GM23338 (cell line): ENCODE results near the gene TENM4. TPM values are rescaled to one million over a fixed set of nuclear protein-coding genes. Genes with fewer than 3 reads are reported as not detected.

ENCODE experiments used
- ATAC-seq: fragments of 200-7000 bp; cut with Tn5 transposase; 3 replicates; pipeline ENCODE4 v1.9.1; 2020
- DNase-seq: peaks from one replicate; pipeline ENCODE4 v3.0.0-alpha.2; 2015; ENCODE audit warnings: low spot score
- H2AFZ ChIP-seq: fragments of 200-600 bp; sonication (generic); 2 replicates; pipeline ENCODE4 v1.8.0; 2016; ENCODE audit warnings: antibody characterized with exemption, mild to moderate bottlenecking, moderate library complexity
- H3F3A ChIP-seq: fragments of 200-600 bp; sonication (generic); replicated peaks from 2 replicates; pipeline ENCODE4 v1.8.0; 2017; ENCODE audit warnings: antibody characterized with exemption, mixed run types, low read depth
- H3K27ac ChIP-seq: fragments of 200-600 bp; sonication (generic); 2 replicates; pipeline ENCODE4 v1.6.1; 2016; ENCODE audit warnings: low read depth
- H3K27me3 ChIP-seq: fragments of 200-600 bp; sonication (generic); 2 replicates; pipeline ENCODE4 v1.8.0; 2016; ENCODE audit warnings: mild to moderate bottlenecking, mixed run types, moderate library complexity; ENCODE audit not compliant: insufficient read depth
- H3K36me3 ChIP-seq: fragments of 200-600 bp; sonication (generic); 2 replicates; pipeline ENCODE4 v1.8.0; 2016; ENCODE audit warnings: mild to moderate bottlenecking; ENCODE audit not compliant: insufficient read depth
- H3K4me1 ChIP-seq: fragments of 200-600 bp; sonication (generic); 2 replicates; pipeline ENCODE4 v1.8.0; 2016; ENCODE audit warnings: mild to moderate bottlenecking, moderate library complexity; ENCODE audit not compliant: insufficient read depth
- H3K4me2 ChIP-seq: fragments of 200-600 bp; sonication (generic); 2 replicates; pipeline ENCODE4 v1.7.1; 2017; ENCODE audit warnings: mixed run types
- H3K4me3 ChIP-seq: fragments of 200-600 bp; sonication (generic); 2 replicates; pipeline ENCODE4 v1.6.1; 2016; ENCODE audit warnings: mixed run types
- H3K79me2 ChIP-seq: fragments of 200-600 bp; sonication (generic); replicated peaks from 2 replicates; pipeline ENCODE4 v1.8.0; 2017; ENCODE audit warnings: mild to moderate bottlenecking; ENCODE audit not compliant: insufficient read depth
- H3K9me2 ChIP-seq: fragments of 200-600 bp; sonication (generic); 2 replicates; pipeline ENCODE4 v1.8.0; 2017; ENCODE audit not compliant: insufficient read depth
- H4K20me1 ChIP-seq: fragments of 200-600 bp; sonication (generic); replicated peaks from 2 replicates; pipeline ENCODE4 v1.8.0; 2017; ENCODE audit warnings: mild to moderate bottlenecking; ENCODE audit not compliant: insufficient read depth
- H3K27ac Mint-ChIP-seq: 2 replicates; pipeline ENCODE4 v1.8.0; 2020; ENCODE audit warnings: inconsistent platforms, mild to moderate bottlenecking, moderate library complexity, mixed read lengths
- H3K27me3 Mint-ChIP-seq: 3 replicates; pipeline ENCODE4 v1.8.0; 2022; ENCODE audit warnings: low read depth, mild to moderate bottlenecking, moderate library complexity, mixed read lengths, inconsistent platforms; ENCODE audit not compliant: insufficient read depth, poor library complexity
- H3K36me3 Mint-ChIP-seq: 3 replicates; pipeline ENCODE4 v1.8.0; 2021; ENCODE audit warnings: low read depth, mild to moderate bottlenecking, inconsistent platforms, moderate library complexity, mixed read lengths
- H3K4me1 Mint-ChIP-seq: 3 replicates; pipeline ENCODE4 v1.8.0; 2020; ENCODE audit warnings: mild to moderate bottlenecking, inconsistent platforms, mixed read lengths
- H3K4me3 Mint-ChIP-seq: 3 replicates; pipeline ENCODE4 v1.8.0; 2021; ENCODE audit warnings: moderate library complexity, mild to moderate bottlenecking, inconsistent platforms, mixed read lengths
- H3K9me3 Mint-ChIP-seq: 3 replicates; pipeline ENCODE4 v1.8.0; 2020; ENCODE audit warnings: moderate library complexity, mild to moderate bottlenecking, inconsistent platforms, mixed read lengths
- ETS1 ChIP-seq: IDR thresholded peaks from 2 replicates; pipeline ENCODE4 v1.6.1; 2016; ENCODE audit warnings: antibody characterized with exemption
- EZH2 ChIP-seq: fragments of 200-600 bp; sonication (generic); IDR thresholded peaks from one replicate; pipeline ENCODE4 v1.8.0; 2017; ENCODE audit warnings: antibody characterized with exemption, mild to moderate bottlenecking, low read depth; ENCODE audit not compliant: unreplicated experiment
- JUNB ChIP-seq: IDR thresholded peaks from one replicate; pipeline ENCODE4 v1.6.1; 2016; ENCODE audit warnings: antibody characterized with exemption; ENCODE audit not compliant: unreplicated experiment
- NANOG ChIP-seq: IDR thresholded peaks from 2 replicates; pipeline ENCODE4 v1.6.1; 2016; ENCODE audit warnings: antibody characterized with exemption, borderline replicate concordance
- POLR2AphosphoS5 ChIP-seq: IDR thresholded peaks from 2 replicates; pipeline ENCODE4 v1.6.1; 2016; ENCODE audit warnings: antibody characterized with exemption, low read depth
- ZNF114 ChIP-seq: fragments of 250-450 bp; sonication (Bioruptor Pico); IDR thresholded peaks from 2 replicates; pipeline ENCODE4 v1.5.0; 2020; ENCODE audit warnings: mild to moderate bottlenecking, moderate library complexity
- ZNF331 ChIP-seq: fragments of 250-450 bp; sonication (Bioruptor Pico); IDR thresholded peaks from 2 replicates; pipeline ENCODE4 v1.5.0; 2020; ENCODE audit warnings: low read depth, mild to moderate bottlenecking, moderate library complexity
- ZNF462 ChIP-seq: fragments of 250-450 bp; sonication (Bioruptor Pico); IDR thresholded peaks from 2 replicates; pipeline ENCODE4 v1.5.0; 2020; ENCODE audit warnings: mild to moderate bottlenecking, moderate library complexity
- polyA plus RNA-seq: library from polyadenylated mRNA; unstranded; fragments of >200 nt; fragmentation: Nextera tagmentation; extraction: Ambion mirVana; gene quantifications from 2 replicates; pipeline ENCODE4 v1.2.1, GENCODE V29; 2016
- total RNA-seq: library from RNA; depleted of rRNA; stranded (reverse); fragments of >200 nt; shearing (Covaris generic); gene quantifications from 2 replicates; pipeline ENCODE4 v1.2.3, GENCODE V29; 2014

Gene TENM4
- total and polyA plus RNA-seq, 2 experiments from 2014 or later: 7.3 TPM

GRCh38 chr11:78925387-78925786, 515.4 kb downstream of the TENM4 start (continued):
- TF ChIP-seq ZNF462 (CRISPR knock-in tag) (no peak), ZNF114 (no peak), JUNB (no peak), POLR2AphosphoS5 (no peak), ZNF331 (CRISPR knock-in tag) (no peak), ETS1 (no peak)

- H3K4me1 ChIP-seq: peaks cover 9% of the 10 kb centered on the region
- no peaks in the 10 kb centered on the region for H3K9me2 ChIP-seq
- no peak overlapping the region for H3K4me2 ChIP-seq
- peaks cover 13% of the 10 kb centered on the region for H3K27me3 Mint-ChIP-seq
- H4K20me1 ChIP-seq: no peaks in the 10 kb centered on the region; the same call in none of the 2 replicates
- no peak overlapping the region for H3K4me3 Mint-ChIP-seq
- H3K79me2 ChIP-seq: no peaks in the 10 kb centered on the region
- H2AFZ ChIP-seq: no peak overlapping the region
- no peak overlapping the region for H3K27ac Mint-ChIP-seq
- no peaks in the 10 kb centered on the region for H3K36me3 Mint-ChIP-seq
- peaks cover 12% of the 10 kb centered on the region for H3K4me1 Mint-ChIP-seq
- H3K4me3 ChIP-seq: no peak overlapping the region
- DNase-seq (no peak), ATAC-seq (no peak)
- H3K27ac ChIP-seq: no peak overlapping the region
- H3K36me3 ChIP-seq: no peaks in the 10 kb centered on the region
- no peaks in the 10 kb centered on the region for H3K9me3 Mint-ChIP-seq
- H3F3A ChIP-seq: no peaks in the 10 kb centered on the region
- peaks cover 22% of the 10 kb centered on the region for H3K27me3 ChIP-seq
- TF ChIP-seq ZNF462 (CRISPR knock-in tag): no peak
- no peak for TF ChIP-seq NANOG
- TF ChIP-seq EZH2: no peak
- no peak for TF ChIP-seq POLR2AphosphoS5
These were observed 517.8 kb downstream of the TENM4 start for GRCh38 chr11:78922859-78923625.
